OCI-LY1 (cell line): ENCODE results near the gene SP110.
"Not testable (repeated sequence)": the region's sequence is repeated elsewhere in the genome, so short reads cannot be mapped to it uniquely, and the experiment has no call there.

Source experiments
- H2AFZ ChIP-seq: fragments of 200-600 bp; sonication (generic), shearing (Covaris generic); 2 replicates; pipeline ENCODE4 v1.6.0; 2014; ENCODE audit warnings: antibody characterized with exemption, mild to moderate bottlenecking, low read length
- H3F3A ChIP-seq: fragments of 200-600 bp; sonication (generic), shearing (Covaris generic); 2 replicates; pipeline ENCODE4 v1.6.0; 2014; ENCODE audit warnings: mild to moderate bottlenecking, antibody characterized with exemption, low read length, moderate library complexity; ENCODE audit not compliant: insufficient read depth
- H3K27ac ChIP-seq: fragments of 200-600 bp; sonication (generic); 2 replicates; pipeline ENCODE4 v1.5.1; 2014; ENCODE audit warnings: low read length, mixed run types, mild to moderate bottlenecking, low read depth; ENCODE audit not compliant: poor library complexity, severe bottlenecking
- H3K27me3 ChIP-seq: fragments of 200-600 bp; sonication (generic); 2 replicates; pipeline ENCODE4 v1.6.0; 2014; ENCODE audit warnings: antibody characterized with exemption, mild to moderate bottlenecking, low read length, moderate library complexity; ENCODE audit not compliant: insufficient read depth
- H3K36me3 ChIP-seq: fragments of 200-600 bp; sonication (generic); 2 replicates; pipeline ENCODE4 v1.6.1; 2014; ENCODE audit warnings: mild to moderate bottlenecking, antibody characterized with exemption, low read length, moderate library complexity, mixed read lengths; ENCODE audit not compliant: insufficient read depth
- H3K4me1 ChIP-seq: fragments of 200-600 bp; sonication (generic); 2 replicates; pipeline ENCODE4 v1.5.1; 2014; ENCODE audit warnings: mild to moderate bottlenecking, low read length, moderate library complexity; ENCODE audit not compliant: insufficient read depth, severe bottlenecking
- H3K4me2 ChIP-seq: fragments of 200-600 bp; sonication (generic), shearing (Covaris generic); 2 replicates; pipeline ENCODE4 v1.6.1; 2014; ENCODE audit warnings: low read length
- H3K4me3 ChIP-seq: fragments of 200-600 bp; sonication (generic); 2 replicates; pipeline ENCODE4 v1.5.1; 2014; ENCODE audit warnings: low read length, low read depth, mild to moderate bottlenecking, mixed read lengths; ENCODE audit not compliant: poor library complexity, severe bottlenecking
- H3K79me2 ChIP-seq: fragments of 200-600 bp; shearing (Covaris generic); 2 replicates; pipeline ENCODE4 v1.6.1; 2016; ENCODE audit warnings: mixed run types, low read length, mixed read lengths; ENCODE audit not compliant: insufficient read depth
- H3K9ac ChIP-seq: fragments of 200-600 bp; sonication (generic), shearing (Covaris generic); 2 replicates; pipeline ENCODE4 v1.6.1; 2014; ENCODE audit warnings: mild to moderate bottlenecking, low read length, mixed read lengths
- H3K9me2 ChIP-seq: fragments of 200-600 bp; sonication (generic), shearing (Covaris generic); 2 replicates; pipeline ENCODE4 v1.6.1; 2014; ENCODE audit warnings: low read depth, mild to moderate bottlenecking, low read length, mixed read lengths
- H3K9me3 ChIP-seq: fragments of 200-600 bp; shearing (Covaris generic); 2 replicates; pipeline ENCODE4 v1.6.1; 2014; ENCODE audit warnings: low read length, mixed read lengths
- H4K20me1 ChIP-seq: fragments of 200-600 bp; sonication (generic), shearing (Covaris generic); 2 replicates; pipeline ENCODE4 v1.6.0; 2016; ENCODE audit warnings: mild to moderate bottlenecking, low read length; ENCODE audit not compliant: insufficient read depth
- EZH2 ChIP-seq: fragments of 200-600 bp; sonication (generic), shearing (Covaris generic); IDR thresholded peaks from 2 replicates; pipeline ENCODE4 v1.8.0; 2017; ENCODE audit warnings: borderline replicate concordance, mixed run types, mild to moderate bottlenecking, antibody characterized with exemption, low read length, moderate library complexity, mixed read lengths
- TF ChIP-seq, protein P1 (sequence below): fragments of 200-600 bp; sonication (generic), shearing (Covaris generic); IDR thresholded peaks from 2 replicates; pipeline ENCODE4 v1.5.1; 2017; ENCODE audit warnings: mild to moderate bottlenecking, antibody characterized with exemption, low read length, moderate library complexity, mixed read lengths

The SP110 gene

DNA sequence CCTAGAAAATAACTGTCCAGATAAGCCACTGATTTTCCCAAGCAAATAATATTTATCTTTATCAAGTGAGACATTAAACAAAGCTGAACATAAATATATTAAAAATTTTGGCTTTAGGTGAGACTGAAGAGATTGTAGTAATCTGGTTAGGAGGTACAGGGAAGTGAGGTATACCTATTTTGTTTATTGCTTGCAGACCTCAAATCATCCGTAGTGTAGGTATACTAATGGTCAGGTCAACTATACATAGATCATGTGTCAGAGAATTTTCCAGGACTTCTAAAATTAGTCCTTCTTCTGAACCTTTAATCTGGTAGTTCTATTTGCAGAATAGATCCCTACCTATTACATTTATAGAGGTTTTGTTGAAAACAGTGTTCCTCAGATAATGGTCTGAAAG is 47.3 kb upstream of the SP110 start:
- H3K9me2 ChIP-seq = no peaks in the 10 kb centered on the region
- H3K36me3 ChIP-seq = peaks cover 36% of the 10 kb centered on the region
- no peak overlapping the region for H2AFZ ChIP-seq
- no peak overlapping the region for H3K9ac ChIP-seq
- H3K27me3 ChIP-seq = no peaks in the 10 kb centered on the region
- H3K27ac ChIP-seq = no peak overlapping the region
- no peaks in the 10 kb centered on the region for H3F3A ChIP-seq
- peaks cover 4% of the 10 kb centered on the region for H3K4me1 ChIP-seq
- H3K4me3 ChIP-seq = no peak overlapping the region
- H3K79me2 ChIP-seq = no peaks in the 10 kb centered on the region
- no peaks in the 10 kb centered on the region for H4K20me1 ChIP-seq
- H3K4me2 ChIP-seq = no peak overlapping the region
- TF ChIP-seq EZH2 = no peak
- TF ChIP-seq, protein P1, sequence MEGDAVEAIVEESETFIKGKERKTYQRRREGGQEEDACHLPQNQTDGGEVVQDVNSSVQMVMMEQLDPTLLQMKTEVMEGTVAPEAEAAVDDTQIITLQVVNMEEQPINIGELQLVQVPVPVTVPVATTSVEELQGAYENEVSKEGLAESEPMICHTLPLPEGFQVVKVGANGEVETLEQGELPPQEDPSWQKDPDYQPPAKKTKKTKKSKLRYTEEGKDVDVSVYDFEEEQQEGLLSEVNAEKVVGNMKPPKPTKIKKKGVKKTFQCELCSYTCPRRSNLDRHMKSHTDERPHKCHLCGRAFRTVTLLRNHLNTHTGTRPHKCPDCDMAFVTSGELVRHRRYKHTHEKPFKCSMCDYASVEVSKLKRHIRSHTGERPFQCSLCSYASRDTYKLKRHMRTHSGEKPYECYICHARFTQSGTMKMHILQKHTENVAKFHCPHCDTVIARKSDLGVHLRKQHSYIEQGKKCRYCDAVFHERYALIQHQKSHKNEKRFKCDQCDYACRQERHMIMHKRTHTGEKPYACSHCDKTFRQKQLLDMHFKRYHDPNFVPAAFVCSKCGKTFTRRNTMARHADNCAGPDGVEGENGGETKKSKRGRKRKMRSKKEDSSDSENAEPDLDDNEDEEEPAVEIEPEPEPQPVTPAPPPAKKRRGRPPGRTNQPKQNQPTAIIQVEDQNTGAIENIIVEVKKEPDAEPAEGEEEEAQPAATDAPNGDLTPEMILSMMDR = no peak
- H3K9me3 ChIP-seq = no peaks in the 10 kb centered on the region

DNA sequence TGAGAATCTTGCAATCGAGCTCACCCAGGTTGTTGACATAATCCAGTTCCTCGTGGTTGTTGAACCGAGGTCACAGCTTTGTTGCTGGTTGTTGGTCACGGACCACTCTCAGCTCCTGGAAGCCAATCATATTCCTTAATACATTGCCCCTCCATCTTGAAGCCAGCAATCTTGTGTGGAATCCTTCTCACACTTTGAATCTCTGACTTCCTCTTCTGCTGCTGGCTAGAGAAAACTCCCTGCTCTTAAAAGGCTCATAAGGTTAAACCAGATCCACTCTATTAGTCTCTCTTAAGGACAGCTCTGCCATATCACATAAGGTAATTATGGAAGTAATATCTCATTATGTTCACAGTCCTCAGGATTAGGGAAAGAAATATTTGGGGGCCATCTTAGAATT is 46.9 kb upstream of the SP110 start:
- Histone ChIP-seq H3F3A (no peaks in the 10 kb centered on the region), H3K79me2 (no peaks in the 10 kb centered on the region), H3K27ac (no peak overlapping the region), H3K9me2 (no peaks in the 10 kb centered on the region), H3K4me3 (no peak overlapping the region), H3K9ac (no peak overlapping the region), H3K36me3 (peaks cover 32% of the 10 kb centered on the region), H2AFZ (no peak overlapping the region), H3K9me3 (no peaks in the 10 kb centered on the region), H3K4me1 (peaks cover 7% of the 10 kb centered on the region), H3K4me2 (no peak overlapping the region), H3K27me3 (no peaks in the 10 kb centered on the region), H4K20me1 (no peaks in the 10 kb centered on the region)
- TF ChIP-seq EZH2 = no peak
- TF ChIP-seq, protein P1 = no peak

DNA sequence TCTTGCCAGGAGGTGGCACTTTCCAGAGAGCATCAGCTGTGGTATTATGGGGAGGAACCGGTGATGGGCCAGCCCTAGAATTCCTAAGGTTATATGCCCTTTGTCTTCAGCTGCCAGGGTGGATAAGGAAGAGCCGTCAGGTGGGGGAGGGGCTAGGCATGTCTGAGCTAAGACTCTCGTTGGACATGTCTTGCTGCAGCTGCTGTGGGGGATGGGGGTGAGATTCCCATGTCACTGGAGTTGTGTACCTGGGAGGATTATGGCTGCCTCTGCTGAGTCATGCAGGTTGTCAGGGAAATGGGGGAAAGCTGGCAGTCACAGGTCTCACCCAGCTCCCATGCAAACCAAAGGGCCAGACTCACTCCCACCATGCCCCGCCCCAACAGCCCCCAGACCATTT is 45.2 kb upstream of the SP110 start:
- not testable (repeated sequence) for H3K4me1 ChIP-seq, H3K4me2 ChIP-seq, H3K79me2 ChIP-seq, H3K9me2 ChIP-seq, H3K27me3 ChIP-seq, H4K20me1 ChIP-seq, H3F3A ChIP-seq, H3K27ac ChIP-seq, H3K9me3 ChIP-seq, H3K9ac ChIP-seq, H3K4me3 ChIP-seq, H2AFZ ChIP-seq
- peaks cover 20% of the 10 kb centered on the region; the same call in 1 of the 2 replicates for H3K36me3 ChIP-seq

DNA sequence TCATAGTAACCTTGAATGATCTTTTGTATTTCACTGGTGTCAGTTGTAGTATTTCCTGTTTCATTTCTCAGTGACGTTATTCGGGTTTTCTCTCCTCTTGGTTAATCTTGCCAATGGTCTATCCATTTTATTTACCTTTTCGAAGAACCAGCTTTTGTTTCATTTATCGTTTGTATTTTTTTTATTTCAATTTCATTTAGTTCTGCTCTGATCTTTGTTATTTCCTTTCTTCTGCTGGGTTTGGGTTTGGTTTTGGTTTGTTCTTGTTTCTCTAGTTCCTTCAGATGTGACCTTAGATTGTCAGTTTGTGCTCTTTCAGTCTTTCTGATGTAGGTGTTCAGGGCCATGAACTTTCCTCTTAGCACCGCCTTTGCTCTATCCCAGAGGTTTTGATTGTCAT is 42.5 kb upstream of the SP110 start:
- H3K27ac ChIP-seq = no peak overlapping the region
- H3F3A ChIP-seq = no peaks in the 10 kb centered on the region
- H3K27me3 ChIP-seq = no peaks in the 10 kb centered on the region
- no peak overlapping the region for H3K4me2 ChIP-seq
- H2AFZ ChIP-seq = no peak overlapping the region
- peaks cover 5% of the 10 kb centered on the region; the same call in 1 of the 2 replicates for H3K36me3 ChIP-seq
- H3K9me3 ChIP-seq = no peaks in the 10 kb centered on the region
- peaks cover 19% of the 10 kb centered on the region for H3K4me1 ChIP-seq
- TF ChIP-seq EZH2 = no peak
- TF ChIP-seq, protein P1 = no peak
- no peaks in the 10 kb centered on the region for H3K9me2 ChIP-seq
- no peak overlapping the region for H3K9ac ChIP-seq
- no peaks in the 10 kb centered on the region for H4K20me1 ChIP-seq
- H3K79me2 ChIP-seq = no peaks in the 10 kb centered on the region
- no peak overlapping the region for H3K4me3 ChIP-seq
